GM18505 (cell line): ENCODE data around the gene AKAP6.

Experiments used
- ATAC-seq: cut with Tn5 transposase; IDR thresholded peaks from one replicate; pipeline ENCODE4 v1.9.1; 2021; ENCODE audit not compliant: unreplicated experiment
- POLR2A ChIP-seq: IDR thresholded peaks from 4 replicates; pipeline ENCODE4 v1.6.1; 2011; ENCODE audit warnings: borderline replicate concordance; ENCODE audit not compliant: insufficient read depth, insufficient read length; ENCODE audit errors: extremely low read depth

Gene AKAP6

DNA sequence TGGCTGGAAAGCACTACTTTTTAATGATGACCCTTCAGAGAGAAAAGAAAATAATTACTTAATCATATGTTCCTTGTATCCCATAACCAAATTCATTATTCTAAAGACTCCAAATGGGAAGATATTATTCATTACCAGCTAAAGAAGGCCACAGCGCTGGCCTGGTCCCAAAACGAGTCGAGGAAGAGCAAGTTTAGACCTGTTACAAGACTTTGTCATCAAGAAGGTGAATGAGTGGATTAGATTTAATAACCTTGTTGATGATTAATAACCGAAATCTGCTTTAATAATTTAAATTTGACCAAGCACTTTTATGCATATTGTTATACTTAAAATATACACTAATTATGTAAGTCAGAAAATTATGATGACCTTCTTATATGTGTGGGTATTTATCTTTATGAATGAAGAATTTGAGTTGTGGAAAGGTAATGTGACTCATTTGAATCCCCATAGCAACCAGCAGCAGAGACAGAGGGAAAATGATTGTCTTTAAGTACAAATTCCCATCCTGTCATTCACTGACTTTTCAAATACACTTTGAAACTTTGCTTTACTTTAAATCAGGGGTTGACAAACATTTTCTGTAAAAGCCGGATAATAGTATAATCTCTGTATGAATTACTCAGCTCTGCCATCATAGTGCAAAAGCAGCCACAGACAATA, 409.2 kb downstream of the AKAP6 start:
- no peak for TF ChIP-seq POLR2A
- ATAC-seq, result no peak

- no peak for TF ChIP-seq POLR2A
- ATAC-seq, result no peak
Observed at GRCh38 chr14:32744811-32745445, 415.8 kb downstream of the AKAP6 start.

GRCh38 chr14:32754209-32754608, 425.1 kb downstream of the AKAP6 start:
- ATAC-seq, result no peak
- TF ChIP-seq POLR2A, result no peak

DNA sequence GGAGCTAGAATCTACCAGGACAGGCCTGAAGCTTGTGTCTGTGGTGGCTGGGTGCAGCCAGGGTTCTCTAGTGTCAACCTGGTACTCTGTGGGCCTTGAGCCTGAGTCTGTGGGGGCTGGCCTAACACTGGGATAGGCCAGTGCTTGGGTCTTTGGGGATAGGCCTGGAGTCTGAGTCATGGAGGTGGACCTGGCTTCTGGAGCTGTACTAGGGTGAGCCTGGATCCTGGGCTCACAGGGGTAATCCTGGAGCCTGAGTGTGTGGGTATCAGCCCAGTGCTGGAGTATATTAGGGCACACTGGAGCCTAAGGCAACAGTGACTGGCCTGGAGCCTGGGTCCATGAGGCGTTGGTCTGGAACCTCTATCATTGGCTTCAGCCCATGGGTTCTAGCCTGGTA, 427.1 kb downstream of the AKAP6 start:
- no peak for TF ChIP-seq POLR2A
- no peak for ATAC-seq

DNA sequence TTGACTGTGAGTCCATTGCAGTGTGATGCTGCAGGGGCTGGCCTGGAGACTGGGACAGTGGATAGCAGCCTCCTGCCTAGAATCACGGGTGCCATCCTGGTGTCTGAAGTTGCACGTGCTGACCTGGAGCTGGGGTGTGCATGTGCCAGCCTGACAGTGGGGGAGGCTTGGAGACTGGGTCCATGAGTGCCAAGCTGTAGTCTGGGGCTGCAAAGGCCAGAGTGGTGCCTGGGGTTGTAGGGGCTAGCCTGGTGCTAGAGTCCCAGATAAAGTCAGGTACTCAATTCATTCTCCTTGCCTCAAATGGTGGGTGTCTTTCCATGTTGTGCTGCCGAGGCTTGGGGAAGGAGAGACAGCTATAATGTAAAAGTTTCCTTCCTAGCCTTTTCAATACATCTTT, 427.7 kb downstream of the AKAP6 start:
- no peak for TF ChIP-seq POLR2A
- no peak for ATAC-seq

DNA sequence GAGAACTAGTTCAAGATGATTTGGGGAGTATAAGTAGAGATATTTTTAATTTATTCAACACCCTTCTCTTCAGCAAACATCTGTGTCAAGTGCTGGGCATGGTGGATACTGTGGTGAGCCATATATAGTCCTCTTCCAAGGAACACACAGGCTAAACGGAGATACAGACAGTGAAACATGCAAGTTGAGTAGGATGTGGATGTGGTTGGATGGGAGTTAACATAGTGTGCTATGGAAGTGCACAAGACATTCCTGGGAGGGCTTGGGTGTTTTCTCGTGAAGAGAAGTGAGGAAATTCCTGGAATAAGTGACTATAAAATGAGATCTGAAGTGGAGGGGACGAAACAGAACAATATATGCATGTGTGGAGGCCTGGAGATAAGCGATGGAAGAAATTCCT, 428.5 kb downstream of the AKAP6 start:
- no peak for TF ChIP-seq POLR2A
- no peak for ATAC-seq

GRCh38 chr14:32761381-32761968, 432.4 kb downstream of the AKAP6 start:
- ATAC-seq, result no peak

DNA sequence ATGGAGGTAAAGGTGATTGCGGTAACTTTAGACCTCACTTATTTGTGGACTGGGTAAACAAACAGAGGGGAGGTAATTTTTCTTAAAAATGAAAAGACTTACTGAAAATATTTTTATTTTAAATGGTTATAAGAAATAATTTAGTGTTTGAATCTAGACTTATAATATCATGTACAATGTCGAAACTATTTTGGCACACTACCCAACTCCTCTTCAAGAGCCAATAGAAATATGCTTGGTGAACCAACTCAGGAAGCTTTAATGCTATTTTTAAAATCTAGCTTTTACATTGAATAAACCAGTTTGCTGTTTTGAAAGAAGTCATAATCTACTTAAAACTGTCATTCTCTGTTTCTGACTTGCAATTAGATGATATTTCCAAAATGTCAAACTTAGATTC, 433.8 kb downstream of the AKAP6 start:
- no peak for TF ChIP-seq POLR2A
- ATAC-seq, result no peak

More at GRCh38 chr14:32761381-32761968, 432.4 kb downstream of the AKAP6 start:
- TF ChIP-seq POLR2A, result no peak

- no peak for TF ChIP-seq POLR2A
- ATAC-seq, result no peak
Observed at GRCh38 chr14:32763673-32764072, 434.6 kb downstream of the AKAP6 start.

DNA sequence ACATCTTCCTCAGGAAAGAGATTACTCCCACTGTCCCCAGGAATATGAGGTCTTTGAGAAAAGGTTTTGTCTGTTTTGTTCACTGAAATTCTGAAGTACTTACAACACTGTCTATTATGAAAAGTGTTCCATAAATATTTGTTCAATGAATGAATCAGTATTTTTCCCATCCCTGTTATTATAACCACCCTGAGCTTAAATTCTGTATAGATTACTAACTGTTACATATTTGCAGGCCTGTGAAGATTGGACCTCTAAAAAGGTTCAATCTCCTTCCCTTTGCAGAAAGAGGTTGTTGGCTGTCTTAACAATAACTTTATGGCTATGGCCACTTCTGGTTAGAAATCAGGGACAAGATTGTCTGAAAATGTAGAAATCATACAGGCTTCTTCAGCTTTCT, 435.0 kb downstream of the AKAP6 start:
- ATAC-seq, result no peak
- TF ChIP-seq POLR2A, result no peak

DNA sequence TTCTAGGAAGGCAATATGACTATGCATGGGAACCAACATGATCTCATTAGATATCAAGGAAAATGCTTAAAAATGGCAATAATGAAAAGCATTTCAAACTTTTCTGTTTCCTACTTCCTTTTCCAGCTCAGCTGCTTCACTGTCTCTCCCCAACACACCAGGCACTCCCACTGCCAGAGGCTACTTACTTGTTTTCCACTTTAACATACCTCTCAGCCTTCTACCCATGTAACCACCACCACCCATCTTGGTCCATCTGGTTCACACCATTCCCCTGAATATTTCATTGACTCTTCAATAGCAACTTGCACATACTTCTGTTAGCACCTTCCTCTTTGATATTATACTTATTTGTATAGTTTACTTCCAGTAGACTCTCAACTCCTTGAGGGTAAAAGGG, 441.3 kb downstream of the AKAP6 start:
- TF ChIP-seq POLR2A, result no peak
- ATAC-seq, result no peak

DNA sequence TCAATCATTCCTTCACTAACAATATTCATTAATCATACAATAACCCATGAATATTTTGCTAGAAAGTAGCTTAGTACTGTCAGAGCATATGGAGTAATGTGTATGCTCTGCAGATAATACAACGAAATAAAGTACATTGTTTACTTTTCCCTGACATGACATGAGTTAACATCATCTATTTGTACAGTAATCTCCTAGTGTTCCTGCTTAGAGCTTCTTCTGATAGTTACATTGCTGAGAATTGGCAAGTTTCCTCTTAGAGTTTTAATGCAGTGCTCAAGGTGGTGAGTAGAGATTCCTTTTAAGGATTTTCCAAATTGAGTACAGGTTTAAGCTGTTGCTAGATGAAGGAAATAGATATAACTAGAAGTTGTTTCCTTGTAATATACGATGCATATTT, 445.1 kb downstream of the AKAP6 start:
- TF ChIP-seq POLR2A, result no peak
- no peak for ATAC-seq

DNA sequence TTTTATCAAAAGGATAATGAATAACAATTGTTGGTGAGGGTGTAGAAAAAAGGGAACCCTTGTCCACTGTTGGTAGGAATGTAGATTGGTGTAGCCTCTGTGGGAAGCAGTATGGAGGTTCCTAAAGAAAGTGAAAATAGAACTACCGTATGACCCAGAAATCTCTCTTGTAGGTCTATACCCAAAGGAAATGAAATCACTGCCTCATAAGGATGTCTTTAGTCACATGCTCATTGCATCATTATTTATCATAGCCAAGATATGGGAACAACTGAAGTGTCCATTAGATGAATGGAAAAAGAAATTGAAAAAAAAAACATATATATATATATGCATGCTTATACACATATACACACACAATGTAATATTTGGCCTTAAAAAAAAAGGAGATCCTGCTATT, 450.7 kb downstream of the AKAP6 start:
- no peak for ATAC-seq
- no peak for TF ChIP-seq POLR2A

- TF ChIP-seq POLR2A, result no peak
- ATAC-seq, result no peak
Observed at GRCh38 chr14:32784405-32784804, 455.3 kb downstream of the AKAP6 start.
